Activated CD8-positive, alpha-beta T cell treated with anti-CD3 and anti-CD28 coated beads, Interleukin-2, amount 10 ng/mL, durations not matched to agents 7 days and 5 days (primary cell): ENCODE data around the gene FAM9C. TPM values are rescaled to one million over a fixed set of nuclear protein-coding genes. Genes with fewer than 3 reads are reported as not detected.

Source experiments
- ATAC-seq: fragments of 150-1000 bp; cut with Tn5 transposase; one replicate; pipeline ENCODE4 v1.10.0; 2021; ENCODE audit warnings: moderate library complexity
- CTCF ChIA-PET: fragments of 350-600 bp; sonication (Branson Sonifier 250); formaldehyde crosslinking; loops from one replicate; lab custom pipeline; 2021; ENCODE audit warnings: antibody characterized with exemption; lab: Charles Lee
- POLR2A ChIA-PET: fragments of 350-600 bp; sonication (Branson Sonifier 250); formaldehyde crosslinking; loops from one replicate; lab custom pipeline; 2021; ENCODE audit warnings: antibody characterized with exemption; lab: Charles Lee
- DNase-seq: peaks from one replicate; pipeline ENCODE4 v3.0.0-alpha.2; 2020
- H3K27ac Mint-ChIP-seq: one replicate; pipeline ENCODE4 v1.8.0; 2021; ENCODE audit warnings: mild to moderate bottlenecking, mixed read lengths
- H3K27me3 Mint-ChIP-seq: one replicate; pipeline ENCODE4 v1.8.0; 2021; ENCODE audit warnings: low read depth, mixed read lengths
- H3K36me3 Mint-ChIP-seq: one replicate; pipeline ENCODE4 v1.8.0; 2021; ENCODE audit warnings: low read depth, mixed read lengths
- H3K4me1 Mint-ChIP-seq: one replicate; pipeline ENCODE4 v1.8.0; 2021; ENCODE audit warnings: low read depth, mixed read lengths
- H3K4me3 Mint-ChIP-seq: one replicate; pipeline ENCODE4 v1.8.0; 2021; ENCODE audit warnings: mild to moderate bottlenecking, mixed read lengths
- H3K9me3 Mint-ChIP-seq: one replicate; pipeline ENCODE4 v1.8.0; 2022; ENCODE audit warnings: mixed read lengths; ENCODE audit not compliant: insufficient read depth
- total RNA-seq, 2 experiments: library from RNA; stranded (reverse); gene quantifications; one replicate each; pipeline ENCODE4 v1.2.3, GENCODE V29; 2021

Gene FAM9C
- total RNA-seq, 2 experiments from 2014 or later, result not detected

- H3K4me3 Mint-ChIP-seq, result no peak overlapping the region
- H3K9me3 Mint-ChIP-seq, result peaks cover 5% of the 10 kb centered on the region
- peaks cover 16% of the 10 kb centered on the region for H3K36me3 Mint-ChIP-seq
- DNase-seq, result no peak
- H3K27me3 Mint-ChIP-seq, result no peaks in the 10 kb centered on the region
- no peak for ATAC-seq
- ChIA-PET CTCF (no interaction called here), POLR2A (interaction anchor here (0.7 to 1.4 kb wide), 2 partner anchors 13 to 69 kb away, joined by 3 to 6 read pairs; no protein-coding TSS in a partner anchor)
- peaks cover 22% of the 10 kb centered on the region for H3K4me1 Mint-ChIP-seq
- H3K27ac Mint-ChIP-seq, result no peak overlapping the region
Observed at GRCh38 chrX:12991575-12991974, 52.8 kb downstream of the FAM9C start.

- H3K27me3 Mint-ChIP-seq, result no peaks in the 10 kb centered on the region
- H3K27ac Mint-ChIP-seq, result no peak overlapping the region
- no peak for DNase-seq
- peaks cover 42% of the 10 kb centered on the region for H3K4me1 Mint-ChIP-seq
- ATAC-seq, result no peak
- H3K36me3 Mint-ChIP-seq, result peaks cover 18% of the 10 kb centered on the region
- POLR2A ChIA-PET, result no interaction called here
- CTCF ChIA-PET, result interaction anchor here (1.7 kb wide), 1 partner anchor 42 kb away, joined by 3 read pairs; no protein-coding TSS in a partner anchor
- H3K4me3 Mint-ChIP-seq, result no peak overlapping the region
- H3K9me3 Mint-ChIP-seq, result peaks cover 9% of the 10 kb centered on the region
Observed at GRCh38 chrX:12989461-12989860, 55.0 kb downstream of the FAM9C start.

DNA sequence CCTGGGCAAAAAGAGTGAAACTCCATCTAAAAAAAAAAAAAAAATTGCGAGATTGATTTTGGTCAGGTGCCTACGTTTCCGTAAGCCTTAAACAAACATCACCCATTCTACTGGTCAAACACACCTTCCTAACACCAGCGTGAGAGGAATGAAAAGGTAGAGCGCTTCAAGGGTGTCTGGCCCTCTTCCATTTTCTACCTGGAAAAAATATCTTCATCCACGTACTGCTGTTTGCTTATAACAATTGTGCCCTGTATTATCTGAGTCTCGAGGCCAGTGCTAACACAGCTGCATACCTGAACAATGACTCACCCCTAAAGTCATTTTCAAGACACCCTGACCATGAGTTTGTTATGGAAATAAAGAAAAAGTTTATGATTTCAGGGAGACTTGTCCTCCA is 55.6 kb downstream of the FAM9C start:
- H3K27ac Mint-ChIP-seq, result no peak overlapping the region
- H3K4me1 Mint-ChIP-seq, result peaks cover 48% of the 10 kb centered on the region
- CTCF ChIA-PET, result interaction anchor here (0.6 to 1.7 kb wide), 2 partner anchors 42 to 499 kb away, joined by 3 read pairs; no protein-coding TSS in a partner anchor
- DNase-seq (no peak), ATAC-seq (no peak)
- H3K9me3 Mint-ChIP-seq, result peaks cover 9% of the 10 kb centered on the region
- no peak overlapping the region for H3K4me3 Mint-ChIP-seq
- peaks cover 18% of the 10 kb centered on the region for H3K36me3 Mint-ChIP-seq
- H3K27me3 Mint-ChIP-seq, result no peaks in the 10 kb centered on the region
- POLR2A ChIA-PET, result no interaction called here

DNA sequence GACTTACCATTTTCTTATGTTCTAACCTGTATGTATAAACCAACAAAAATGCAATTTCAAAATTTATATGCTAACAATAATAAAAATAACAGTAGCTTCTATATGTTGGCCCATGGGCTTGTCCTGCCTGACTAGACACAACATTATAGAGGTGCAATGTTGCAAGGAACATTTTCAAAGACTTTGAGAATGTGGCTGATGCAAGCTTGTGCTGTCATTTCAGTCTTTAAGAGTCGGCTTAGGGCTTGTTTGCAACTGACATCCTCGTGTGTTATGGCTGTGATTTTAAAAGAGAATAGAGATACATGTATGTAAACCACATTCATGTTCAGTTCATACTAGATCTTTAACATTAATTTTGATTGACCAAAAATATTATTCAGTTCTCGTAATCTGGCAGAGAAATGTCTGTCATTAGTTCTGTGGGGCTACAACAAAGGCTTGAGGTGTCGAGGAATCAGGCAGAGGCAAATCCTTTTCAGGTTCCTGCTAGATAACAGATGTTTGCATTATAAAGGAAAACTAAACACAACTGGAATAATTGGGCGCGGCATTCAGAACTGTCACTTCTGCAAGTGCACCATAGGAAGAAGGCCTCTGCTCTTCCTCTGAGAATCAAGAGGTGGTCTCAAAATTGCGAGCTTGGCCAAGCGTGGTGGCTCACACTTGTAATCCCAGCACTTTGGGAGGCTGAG is 56.4 kb downstream of the FAM9C start:
- Mint-ChIP-seq H3K4me3 (no peak overlapping the region), H3K9me3 (peaks cover 9% of the 10 kb centered on the region), H3K36me3 (peaks cover 18% of the 10 kb centered on the region), H3K4me1 (peaks cover 55% of the 10 kb centered on the region), H3K27me3 (no peaks in the 10 kb centered on the region), H3K27ac (no peak overlapping the region)
- ChIA-PET CTCF (interaction anchor here (0.6 to 1.2 kb wide), 2 partner anchors 41 to 500 kb away, joined by 3 to 5 read pairs; no protein-coding TSS in a partner anchor), POLR2A (no interaction called here)
- DNase-seq (no peak), ATAC-seq (no peak)

- ATAC-seq, result no peak
- H3K4me1 Mint-ChIP-seq, result peaks cover 59% of the 10 kb centered on the region
- no peak overlapping the region for H3K27ac Mint-ChIP-seq
- H3K27me3 Mint-ChIP-seq, result no peaks in the 10 kb centered on the region
- no peak overlapping the region for H3K4me3 Mint-ChIP-seq
- DNase-seq, result no peak
- CTCF ChIA-PET, result interaction anchor here (0.9 to 3.2 kb wide), 5 partner anchors 12 to 501 kb away, joined by 4 to 16 read pairs (median 5); no protein-coding TSS in a partner anchor
- POLR2A ChIA-PET, result interaction anchor here (1.5 kb wide), 1 partner anchor 10 kb away, joined by 6 read pairs; no protein-coding TSS in a partner anchor
- peaks cover 18% of the 10 kb centered on the region for H3K36me3 Mint-ChIP-seq
- peaks cover 9% of the 10 kb centered on the region for H3K9me3 Mint-ChIP-seq
Observed at GRCh38 chrX:12987340-12987739, 57.1 kb downstream of the FAM9C start.

DNA sequence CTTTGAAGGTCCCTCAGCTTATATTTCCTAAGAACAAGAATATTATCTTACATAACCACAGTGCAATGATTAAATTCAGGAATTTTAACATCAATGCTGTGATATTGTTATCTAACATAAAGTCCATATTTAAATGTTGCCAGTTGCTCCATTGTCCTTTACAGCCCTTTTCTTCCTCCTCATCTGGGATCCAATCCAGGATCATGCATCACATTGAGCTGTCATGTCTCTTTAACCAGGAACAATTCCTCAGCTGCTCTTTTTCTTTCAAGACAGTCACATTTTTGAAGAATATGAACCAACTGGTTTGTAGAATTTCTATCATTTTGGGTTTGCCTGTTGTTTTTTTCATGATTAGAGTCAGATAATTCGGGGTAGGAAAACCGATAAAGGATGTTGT is 57.5 kb downstream of the FAM9C start:
- CTCF ChIA-PET, result interaction anchor here (0.6 to 22.7 kb wide), 8 partner anchors 10 to 501 kb away, joined by 3 to 406 read pairs (median 4); no protein-coding TSS in a partner anchor
- POLR2A ChIA-PET, result interaction anchor here (1.5 to 2.8 kb wide), 3 partner anchors 9 to 104 kb away, joined by 3 to 15 read pairs (median 6); no protein-coding TSS in a partner anchor
- H3K9me3 Mint-ChIP-seq, result peaks cover 9% of the 10 kb centered on the region
- H3K4me1 Mint-ChIP-seq, result peaks cover 63% of the 10 kb centered on the region
- H3K4me3 Mint-ChIP-seq, result no peak overlapping the region
- ATAC-seq (no peak), DNase-seq (no peak)
- no peaks in the 10 kb centered on the region for H3K27me3 Mint-ChIP-seq
- peaks cover 18% of the 10 kb centered on the region for H3K36me3 Mint-ChIP-seq
- H3K27ac Mint-ChIP-seq, result no peak overlapping the region

GRCh38 chrX:12986164-12986779 is 58.1 kb downstream of the FAM9C start:
- Mint-ChIP-seq H3K27me3 (no peaks in the 10 kb centered on the region), H3K36me3 (peaks cover 16% of the 10 kb centered on the region), H3K4me3 (no peak overlapping the region), H3K4me1 (peaks cover 64% of the 10 kb centered on the region), H3K9me3 (peaks cover 9% of the 10 kb centered on the region), H3K27ac (peak overlapping the region; percentile 97)
- ChIA-PET CTCF (interaction anchor here (0.6 to 22.7 kb wide), 9 partner anchors 11 to 502 kb away, joined by 3 to 406 read pairs (median 4); no protein-coding TSS in a partner anchor), POLR2A (interaction anchor here (0.9 to 2.8 kb wide), 5 partner anchors 9 to 105 kb away, joined by 3 to 22 read pairs (median 6); partner anchors contain the start of gene TMSB4X)
- no peak for ATAC-seq
- no peak for DNase-seq

Other genes with a start within 250 kb of the FAM9C start
- under 1 TPM in 1 of 2 experiments, not detected in 1; 0.05 TPM for gene TLR7, start 177.5 kb downstream of the FAM9C start, total RNA-seq
- not detected for gene TLR8, start 138.0 kb downstream of the FAM9C start, total RNA-seq
- 1,000 to 10,000 TPM; 8,800 to 8,961 TPM for gene TMSB4X, start 69.5 kb downstream of the FAM9C start, total RNA-seq